ENCODE measurements around the gene CPNE9.

- TF ChIP-seq, protein P1, sequence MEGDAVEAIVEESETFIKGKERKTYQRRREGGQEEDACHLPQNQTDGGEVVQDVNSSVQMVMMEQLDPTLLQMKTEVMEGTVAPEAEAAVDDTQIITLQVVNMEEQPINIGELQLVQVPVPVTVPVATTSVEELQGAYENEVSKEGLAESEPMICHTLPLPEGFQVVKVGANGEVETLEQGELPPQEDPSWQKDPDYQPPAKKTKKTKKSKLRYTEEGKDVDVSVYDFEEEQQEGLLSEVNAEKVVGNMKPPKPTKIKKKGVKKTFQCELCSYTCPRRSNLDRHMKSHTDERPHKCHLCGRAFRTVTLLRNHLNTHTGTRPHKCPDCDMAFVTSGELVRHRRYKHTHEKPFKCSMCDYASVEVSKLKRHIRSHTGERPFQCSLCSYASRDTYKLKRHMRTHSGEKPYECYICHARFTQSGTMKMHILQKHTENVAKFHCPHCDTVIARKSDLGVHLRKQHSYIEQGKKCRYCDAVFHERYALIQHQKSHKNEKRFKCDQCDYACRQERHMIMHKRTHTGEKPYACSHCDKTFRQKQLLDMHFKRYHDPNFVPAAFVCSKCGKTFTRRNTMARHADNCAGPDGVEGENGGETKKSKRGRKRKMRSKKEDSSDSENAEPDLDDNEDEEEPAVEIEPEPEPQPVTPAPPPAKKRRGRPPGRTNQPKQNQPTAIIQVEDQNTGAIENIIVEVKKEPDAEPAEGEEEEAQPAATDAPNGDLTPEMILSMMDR (IDR thresholded peaks at IDR 0.05 in 4 of 5, conservative IDR thresholded peaks at IDR 0.05 in 1 of 5): no peak
- no peak for TF ChIP-seq POLR2A (IDR thresholded peaks at IDR 0.05)
These were observed 35.5 kb downstream of the CPNE9 start for GRCh38 chr3:9739181-9739580.
